ENCODE data around the gene PPP1R14D. TPM values are rescaled to one million over a fixed set of nuclear protein-coding genes. Genes with fewer than 3 reads are reported as not detected.

PPP1R14D gene
- total and polyA plus RNA-seq, 2 of the 8 experiments (the other 6 are each of a cell fraction or from before 2014, with no cell fraction given): not detected

DNA sequence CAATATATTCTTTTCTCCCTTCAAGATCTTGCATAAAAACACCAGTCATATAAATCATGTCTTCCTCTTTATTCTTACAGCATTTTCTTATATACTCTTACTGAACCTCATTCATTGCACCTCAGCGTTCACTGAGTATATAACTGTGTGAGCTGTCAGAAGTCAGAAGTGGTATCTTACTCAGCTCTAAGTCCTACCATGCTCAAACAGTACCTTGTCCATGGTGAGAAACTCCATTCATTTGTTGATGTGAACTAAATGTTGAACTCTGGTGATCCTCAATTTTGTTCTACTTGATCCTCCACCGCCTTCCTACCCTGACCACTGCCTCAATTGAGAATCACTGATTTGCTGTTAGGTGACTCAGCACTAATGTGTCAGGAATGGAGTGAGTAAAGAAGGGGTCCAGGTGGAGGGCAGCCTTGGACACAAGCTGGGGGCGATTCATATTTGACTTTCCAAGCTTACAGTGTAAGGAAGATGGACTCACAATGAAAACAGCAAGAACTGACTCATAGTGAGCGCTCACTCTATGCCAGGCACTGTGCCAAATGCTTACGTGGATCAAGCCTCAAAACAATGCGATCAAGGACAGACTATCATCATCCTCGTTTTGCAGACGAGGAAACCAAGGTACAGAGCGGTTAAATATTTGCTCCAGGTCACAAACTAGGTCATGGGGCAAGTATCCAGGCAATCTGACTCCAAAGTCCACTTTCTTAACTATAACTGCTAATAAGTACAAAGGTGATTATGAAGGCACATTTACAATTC, 35.1 kb downstream of the PPP1R14D start (continued):
- TF ChIP-seq POLR2AphosphoS5 (IDR thresholded peaks at IDR 0.05; ENCODE audit: low read depth, low read length) (no peak), POLR2A (IDR thresholded peaks at IDR 0.05; ENCODE audit: control extremely low read depth in 1 of 2, low read depth in 2 of 2, low read length in 2 of 2) (no peak), CHD2 (IDR thresholded peaks at IDR 0.05; ENCODE audit: low read length) (no peak), CBX5 (IDR thresholded peaks at IDR 0.05; ENCODE audit: low read depth, low read length) (no peak), BRCA1 (IDR thresholded peaks at IDR 0.05; ENCODE audit: low read depth, low read length) (no peak)
